Activated CD8-positive, alpha-beta T cell treated with anti-CD3 and anti-CD28 coated beads for 36 hours (primary cell): ENCODE results near the gene AGR2. TPM values are rescaled to one million over a fixed set of nuclear protein-coding genes. Genes with fewer than 3 reads are reported as not detected.

ENCODE experiments used
- ATAC-seq: fragments of 200-7000 bp; cut with Tn5 transposase; one replicate; pipeline ENCODE4 v1.10.0; 2021; ENCODE audit warnings: mild to moderate bottlenecking, moderate library complexity
- CTCF ChIA-PET: fragments of 350-600 bp; sonication (Branson Sonifier 250); formaldehyde crosslinking; loops from one replicate; lab custom pipeline; 2021; ENCODE audit warnings: antibody characterized with exemption; lab: Charles Lee
- POLR2A ChIA-PET: fragments of 350-600 bp; sonication (Branson Sonifier 250); formaldehyde crosslinking; loops from one replicate; lab custom pipeline; 2021; ENCODE audit warnings: antibody characterized with exemption; lab: Charles Lee
- DNase-seq: peaks from one replicate; pipeline ENCODE4 v3.0.0-alpha.2; 2020
- H3K27ac Mint-ChIP-seq: one replicate; pipeline ENCODE4 v1.8.0; 2021; ENCODE audit warnings: mild to moderate bottlenecking, mixed read lengths
- H3K27me3 Mint-ChIP-seq: one replicate; pipeline ENCODE4 v1.8.0; 2021; ENCODE audit warnings: mixed read lengths
- H3K36me3 Mint-ChIP-seq: one replicate; pipeline ENCODE4 v1.8.0; 2021; ENCODE audit warnings: low read depth, mixed read lengths
- H3K4me1 Mint-ChIP-seq: one replicate; pipeline ENCODE4 v1.8.0; 2021; ENCODE audit warnings: low read depth, mixed read lengths
- H3K4me3 Mint-ChIP-seq: one replicate; pipeline ENCODE4 v1.8.0; 2021; ENCODE audit warnings: mild to moderate bottlenecking, moderate library complexity, mixed read lengths
- H3K9me3 Mint-ChIP-seq: one replicate; pipeline ENCODE4 v1.8.0; 2021; ENCODE audit warnings: mixed read lengths
- CTCF ChIP-seq: fragments of 200-600 bp; IDR thresholded peaks from one replicate; pipeline ENCODE4 v1.8.0; 2022; ENCODE audit warnings: antibody characterized with exemption, mild to moderate bottlenecking
- intact Hi-C: fragments of 100-400 bp; cut with micrococcal nuclease; formaldehyde crosslinking; loops from one replicate; pipeline ENCODE4 v1.10.0; 2022
- total RNA-seq, 2 experiments: library from RNA; stranded (reverse); gene quantifications; one replicate each; pipeline ENCODE4 v1.2.3, GENCODE V29; 2021

Gene AGR2
- total RNA-seq, 2 experiments from 2014 or later, result not detected

- H3K9me3 Mint-ChIP-seq, result no peaks in the 10 kb centered on the region
- ChIA-PET POLR2A (no interaction called here), CTCF (interaction anchor here (1.3 to 3.1 kb wide), 2 partner anchors 13 to 131 kb away, joined by 3 to 16 read pairs; no protein-coding TSS in a partner anchor)
- no peak for DNase-seq
- no peak for TF ChIP-seq CTCF
- no peak for ATAC-seq
- intact Hi-C loops, result no loop called here
- H3K36me3 Mint-ChIP-seq, result no peaks in the 10 kb centered on the region
- no peak overlapping the region for H3K27ac Mint-ChIP-seq
- H3K4me1 Mint-ChIP-seq, result no peaks in the 10 kb centered on the region
- H3K4me3 Mint-ChIP-seq, result no peak overlapping the region
- H3K27me3 Mint-ChIP-seq, result no peaks in the 10 kb centered on the region
Observed at GRCh38 chr7:16787127-16787526, 17.7 kb downstream of the AGR2 start.

- POLR2A ChIA-PET, result no interaction called here
- Mint-ChIP-seq H3K27ac (no peak overlapping the region), H3K4me1 (no peaks in the 10 kb centered on the region), H3K4me3 (no peak overlapping the region), H3K36me3 (no peaks in the 10 kb centered on the region), H3K27me3 (no peaks in the 10 kb centered on the region), H3K9me3 (no peaks in the 10 kb centered on the region)
- no peak for ATAC-seq
- intact Hi-C loops, result no loop called here
- TF ChIP-seq CTCF, result no peak
- CTCF ChIA-PET, result interaction anchor here (1.3 to 3.1 kb wide), 2 partner anchors 14 to 132 kb away, joined by 3 to 16 read pairs; no protein-coding TSS in a partner anchor
- DNase-seq, result no peak
Observed at GRCh38 chr7:16786257-16786656, 18.5 kb downstream of the AGR2 start.

- Mint-ChIP-seq H3K4me1 (no peaks in the 10 kb centered on the region), H3K27me3 (no peaks in the 10 kb centered on the region), H3K9me3 (no peaks in the 10 kb centered on the region), H3K27ac (no peak overlapping the region), H3K4me3 (no peak overlapping the region), H3K36me3 (no peaks in the 10 kb centered on the region)
- intact Hi-C loops, result no loop called here
- TF ChIP-seq CTCF, result no peak
- DNase-seq (no peak), ATAC-seq (no peak)
- ChIA-PET POLR2A (no interaction called here), CTCF (interaction anchor here (1.3 to 3.1 kb wide), 2 partner anchors 15 to 132 kb away, joined by 3 to 16 read pairs; no protein-coding TSS in a partner anchor)
Observed at GRCh38 chr7:16785846-16786245, 19.0 kb downstream of the AGR2 start.

GRCh38 chr7:16785321-16785720 is 19.5 kb downstream of the AGR2 start:
- TF ChIP-seq CTCF, result no peak
- intact Hi-C loops, result no loop called here
- Mint-ChIP-seq H3K27me3 (no peaks in the 10 kb centered on the region), H3K36me3 (no peaks in the 10 kb centered on the region), H3K9me3 (no peaks in the 10 kb centered on the region), H3K4me1 (no peaks in the 10 kb centered on the region), H3K4me3 (no peak overlapping the region), H3K27ac (no peak overlapping the region)
- POLR2A ChIA-PET, result no interaction called here
- CTCF ChIA-PET, result interaction anchor here (3.1 kb wide), 1 partner anchor 15 kb away, joined by 16 read pairs; no protein-coding TSS in a partner anchor
- no peak for ATAC-seq
- no peak for DNase-seq

GRCh38 chr7:16780596-16780995 is 24.2 kb downstream of the AGR2 start:
- ChIA-PET POLR2A (no interaction called here), CTCF (interaction anchor here (1.2 kb wide), 1 partner anchor 11 kb away, joined by 4 read pairs; no protein-coding TSS in a partner anchor)
- H3K27me3 Mint-ChIP-seq, result no peaks in the 10 kb centered on the region
- no peak overlapping the region for H3K4me3 Mint-ChIP-seq
- H3K36me3 Mint-ChIP-seq, result no peaks in the 10 kb centered on the region
- H3K9me3 Mint-ChIP-seq, result no peaks in the 10 kb centered on the region
- intact Hi-C loops, result no loop called here
- H3K4me1 Mint-ChIP-seq, result no peaks in the 10 kb centered on the region
- TF ChIP-seq CTCF, result no peak
- DNase-seq, result no peak
- no peak for ATAC-seq
- H3K27ac Mint-ChIP-seq, result no peak overlapping the region
